OCI-M1 (cell line): ENCODE data around the gene WNT6.

ENCODE experiments used
- DNase-seq: peaks from one replicate; lab custom pipeline; 2025; lab: John Stamatoyannopoulos, UW

Gene WNT6

DNA sequence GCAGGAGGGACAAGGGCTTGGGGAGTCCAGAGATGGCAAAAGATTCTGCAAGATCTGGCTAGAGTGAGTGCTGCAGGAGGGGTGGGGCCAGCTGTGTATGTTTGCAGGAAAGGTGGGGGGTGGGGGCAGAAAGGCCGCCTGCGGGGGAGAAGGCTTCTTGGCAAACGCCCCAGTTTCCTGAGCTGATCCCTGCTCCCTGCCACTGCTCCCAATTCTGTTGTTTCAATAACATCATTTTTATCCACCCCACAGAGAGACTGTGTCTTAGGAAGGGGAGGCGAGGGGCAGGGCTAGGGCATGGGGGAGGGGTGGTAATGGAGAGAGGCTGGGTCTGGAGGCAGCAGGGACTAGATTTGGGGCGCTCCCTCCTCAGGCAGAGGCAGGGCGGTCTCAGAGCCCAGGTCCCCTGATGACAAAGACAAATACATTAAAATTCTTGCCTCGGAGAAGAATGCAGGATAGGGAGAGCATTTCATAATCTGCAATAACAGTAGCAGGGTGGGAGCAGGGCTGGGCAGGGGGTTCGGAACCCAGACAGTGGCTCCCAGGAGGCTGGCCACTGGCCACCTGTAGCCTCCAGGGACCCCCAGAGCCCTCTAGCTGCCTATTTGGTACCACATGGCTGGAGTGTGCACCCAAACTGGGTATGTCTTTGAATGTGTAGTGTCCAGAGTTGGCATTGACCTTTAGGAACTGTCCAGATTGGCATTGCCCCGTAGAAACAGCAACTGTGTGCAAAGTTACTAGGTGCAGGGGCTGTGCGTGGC, 2.1 kb upstream of the WNT6 start:
- no peak for DNase-seq

DNA sequence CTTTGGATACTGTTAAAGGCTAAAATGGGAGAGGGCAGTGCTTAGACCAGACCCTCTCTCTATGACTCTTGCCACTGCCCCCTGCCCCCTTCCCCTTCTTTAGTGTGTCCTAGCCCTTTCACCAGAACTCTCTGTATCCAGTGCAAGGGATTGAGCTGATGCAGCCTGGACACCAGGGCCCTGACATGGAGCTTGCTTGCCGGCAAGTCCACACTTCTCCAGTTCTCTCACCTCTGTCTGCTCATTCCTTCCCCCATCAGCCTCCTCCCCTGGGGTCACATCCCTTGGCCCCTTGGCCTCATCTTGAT, 1.5 kb upstream of the WNT6 start:
- DNase-seq: no peak

DNA sequence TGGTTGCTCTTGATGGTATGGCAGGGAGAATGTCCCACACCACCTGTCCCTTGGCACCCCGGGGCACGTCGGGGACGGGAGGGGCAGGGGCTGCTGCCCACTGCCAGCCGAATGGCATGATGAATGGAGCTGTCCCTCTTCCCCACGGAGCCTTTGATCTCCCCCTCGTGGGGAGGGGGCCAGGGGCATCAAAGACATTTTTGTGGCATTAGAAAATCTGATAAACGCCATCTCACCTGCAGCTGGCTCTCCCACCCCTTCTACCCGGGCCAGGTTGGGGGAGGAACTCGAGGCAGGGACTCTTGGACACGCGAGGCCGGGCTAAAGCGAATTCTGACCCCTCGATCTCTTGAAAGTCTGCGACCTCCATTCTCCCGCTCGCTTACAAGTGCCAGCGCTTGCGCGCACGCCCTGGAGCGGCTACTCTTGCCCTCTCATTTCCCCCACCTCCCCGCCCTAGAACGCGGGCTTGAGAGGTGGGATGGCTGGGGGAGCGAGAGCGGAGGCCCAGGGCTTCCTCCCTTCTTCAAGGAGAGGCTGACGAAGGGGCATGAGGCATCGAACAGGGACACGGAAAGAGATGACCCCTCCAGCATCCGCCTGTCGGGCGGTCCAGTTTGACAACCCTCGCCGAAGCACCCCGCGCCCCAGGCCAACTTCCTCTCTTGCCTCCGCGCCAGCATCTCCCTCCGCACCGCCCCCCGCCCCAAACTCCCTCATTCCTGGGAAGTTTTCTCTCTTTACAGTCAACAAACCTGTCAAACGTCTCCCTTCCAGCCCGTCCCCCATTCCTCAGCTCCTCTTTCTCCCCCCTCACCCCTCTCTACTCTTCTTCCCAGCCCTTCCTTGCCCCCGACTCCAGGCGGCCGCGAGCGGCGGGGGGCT, 692 bp upstream of the WNT6 start:
- no peak for DNase-seq

DNA sequence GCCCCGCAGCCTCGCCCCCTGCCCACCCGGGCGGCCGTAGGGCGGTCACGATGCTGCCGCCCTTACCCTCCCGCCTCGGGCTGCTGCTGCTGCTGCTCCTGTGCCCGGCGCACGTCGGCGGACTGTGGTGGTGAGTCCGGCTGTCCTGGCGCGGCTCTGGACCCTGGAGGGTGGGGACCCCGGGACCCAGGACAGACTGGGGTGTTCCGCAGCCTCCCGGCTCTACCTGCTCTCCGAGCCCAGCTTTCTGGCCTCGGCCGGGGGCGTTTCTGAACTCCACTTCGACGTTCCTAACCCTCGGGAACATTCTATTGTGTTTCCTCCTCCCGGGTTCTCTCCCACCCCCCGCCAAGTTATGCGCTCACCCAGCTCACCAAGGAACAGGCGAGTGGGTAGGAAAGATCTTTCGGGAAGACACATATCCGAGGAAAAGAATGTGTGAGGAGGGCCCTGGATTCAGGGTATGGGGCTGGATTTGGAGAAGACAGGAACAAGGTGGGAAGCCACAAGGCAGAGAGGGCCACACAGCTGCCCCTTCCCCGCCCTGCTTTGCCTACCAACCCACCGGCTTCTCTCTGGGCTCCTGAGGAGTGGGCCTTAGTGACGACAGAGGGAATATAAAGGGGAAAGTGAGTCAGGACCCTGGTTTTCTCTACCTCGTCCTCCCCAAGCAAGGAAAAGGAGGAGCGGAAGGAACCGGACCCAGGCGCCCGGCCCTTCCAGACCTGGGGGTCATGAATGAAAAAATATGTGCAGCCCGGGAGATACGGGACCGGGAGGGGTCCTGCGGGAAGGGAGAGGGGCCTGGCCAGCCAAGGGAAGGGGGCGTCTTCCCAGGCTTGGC, 605 bp downstream of the WNT6 start:
- no peak for DNase-seq

DNA sequence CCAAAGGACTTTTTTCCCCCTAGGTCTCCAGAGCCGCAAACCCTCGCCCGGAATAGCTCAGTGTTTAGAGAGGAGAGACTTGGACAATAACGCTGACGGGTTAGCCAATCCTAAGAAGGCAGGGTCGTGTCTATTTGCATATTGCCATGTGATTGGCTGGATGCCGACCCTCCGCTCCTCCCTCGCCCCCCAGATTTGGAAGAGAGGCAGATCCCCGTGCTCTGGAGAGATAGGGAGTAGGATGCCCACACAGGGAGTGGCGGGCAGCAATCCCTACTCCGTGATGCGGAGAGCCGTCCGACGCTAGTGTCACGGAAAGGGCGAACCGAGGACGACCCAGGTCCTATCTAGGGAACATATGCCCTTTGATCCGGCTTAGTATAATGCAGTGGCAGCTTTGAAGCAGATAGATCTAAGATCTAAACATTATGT, 1.4 kb downstream of the WNT6 start:
- peak; percentile 81 for DNase-seq

DNA sequence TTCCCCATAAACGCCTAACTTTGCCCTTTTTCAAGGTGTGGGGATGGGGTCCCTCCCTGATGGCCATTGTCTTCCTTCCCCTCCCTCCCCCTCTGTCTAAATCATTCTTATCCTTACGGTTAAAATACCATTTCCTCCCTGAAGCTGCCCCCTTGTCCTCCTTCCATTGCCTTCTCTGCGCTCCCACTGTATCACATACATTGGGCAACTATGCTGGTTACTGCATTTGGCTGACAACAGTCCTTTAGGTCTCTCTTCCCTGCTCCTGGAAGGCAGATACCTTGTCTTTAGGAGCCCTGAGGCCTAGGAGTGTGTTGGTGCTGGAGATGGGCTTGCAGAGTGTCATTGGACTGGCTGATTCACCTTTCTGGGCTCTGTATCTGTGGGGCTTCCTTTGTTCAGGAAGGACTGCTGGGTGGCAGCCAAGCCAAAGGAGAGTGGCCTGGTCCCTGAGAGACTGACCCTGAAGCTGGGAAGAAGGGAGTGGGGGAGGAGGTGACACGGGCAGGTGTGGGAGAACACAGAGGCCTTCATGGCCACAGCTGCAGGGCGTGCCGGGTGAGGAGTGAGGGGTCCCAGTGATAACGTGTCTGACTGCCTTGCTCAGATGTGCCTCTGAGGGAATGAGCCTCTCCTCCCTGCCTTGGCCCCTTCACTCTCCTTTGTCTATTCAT, 2.2 kb downstream of the WNT6 start:
- DNase-seq: no peak

DNA sequence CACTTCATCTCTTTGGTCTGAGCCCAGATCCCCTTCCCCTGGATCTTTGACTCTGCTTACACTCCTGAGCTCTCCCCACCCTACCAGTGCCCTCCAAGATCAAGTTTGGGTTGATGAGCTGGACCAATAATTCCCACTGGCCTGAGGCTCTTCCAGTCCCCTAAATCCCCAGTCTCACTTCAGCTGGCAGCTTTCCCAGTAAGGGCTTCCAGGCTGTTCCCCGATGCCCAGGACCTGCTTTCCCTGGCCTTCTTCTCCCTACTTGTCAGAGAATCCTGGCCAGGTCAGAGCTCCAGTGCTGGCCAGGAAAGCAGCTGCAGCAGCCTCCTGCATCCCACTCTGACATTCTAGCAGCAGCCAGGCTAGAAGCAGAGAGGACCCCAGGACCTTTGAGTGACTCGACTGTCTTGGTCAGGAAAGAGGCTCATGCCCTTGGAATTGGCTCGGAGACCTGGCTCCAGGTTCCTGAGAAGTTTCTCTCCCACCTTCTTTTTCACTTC, 3.5 kb downstream of the WNT6 start:
- DNase-seq: no peak

DNA sequence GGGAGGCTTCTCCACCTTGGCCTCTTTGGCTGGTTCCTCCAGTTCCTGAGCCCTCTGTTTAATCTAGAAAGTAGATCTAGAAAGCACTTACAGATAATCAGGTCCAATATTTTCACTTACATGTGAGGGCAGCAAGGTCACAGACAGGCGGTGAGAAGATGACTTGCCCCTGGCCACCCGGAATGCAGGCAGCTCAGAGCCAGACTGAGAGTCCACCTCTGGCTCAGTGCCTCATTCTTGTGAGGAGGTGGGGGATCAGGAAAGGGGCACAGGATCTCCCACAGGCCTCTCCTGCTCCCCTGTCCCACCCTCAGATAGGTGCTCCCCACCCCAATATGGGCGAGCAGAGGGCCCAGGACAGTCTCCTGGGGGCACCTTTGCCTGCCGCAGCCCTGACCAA, 5.8 kb downstream of the WNT6 start:
- no peak for DNase-seq

DNA sequence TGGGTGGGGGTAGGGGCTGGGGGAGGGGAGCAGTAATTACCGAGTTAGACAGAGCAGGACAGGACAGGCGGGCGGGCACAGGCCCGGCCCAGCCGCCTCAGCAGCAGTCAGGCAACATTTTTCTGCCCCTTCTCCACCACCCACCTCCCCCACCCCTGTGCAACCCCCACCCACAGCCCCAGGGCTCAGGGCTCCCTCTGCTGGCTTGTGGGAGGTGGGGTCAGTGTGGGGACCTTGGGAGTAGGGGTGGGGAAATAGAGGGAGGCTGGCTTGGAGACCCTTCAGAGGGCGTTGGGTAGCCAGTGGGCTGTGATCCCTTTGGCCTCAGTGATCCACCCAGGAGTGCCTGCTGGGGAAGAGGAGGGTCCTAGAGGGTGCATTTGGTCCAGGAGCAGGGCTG, 6.4 kb downstream of the WNT6 start:
- DNase-seq: no peak

DNA sequence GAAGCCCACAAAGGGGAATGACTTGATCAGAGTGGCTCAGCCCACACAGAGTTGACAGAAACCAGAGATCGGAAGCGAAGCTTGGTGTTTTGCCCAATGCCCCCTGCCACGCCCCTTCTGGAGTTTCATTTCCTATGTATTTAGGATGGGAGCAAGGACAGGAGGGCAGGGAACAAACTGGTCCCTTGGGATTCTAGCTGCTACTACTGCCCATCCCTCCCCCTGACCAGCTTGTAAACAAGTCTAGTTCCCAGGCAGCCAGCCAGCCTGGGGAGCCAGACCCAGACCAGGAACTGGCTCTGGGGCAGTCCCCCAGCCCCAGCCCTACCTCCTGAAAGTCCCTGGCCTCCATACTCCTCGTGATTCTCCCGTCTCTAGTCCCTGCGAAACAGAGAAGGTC, 8.3 kb downstream of the WNT6 start:
- DNase-seq: no peak

DNA sequence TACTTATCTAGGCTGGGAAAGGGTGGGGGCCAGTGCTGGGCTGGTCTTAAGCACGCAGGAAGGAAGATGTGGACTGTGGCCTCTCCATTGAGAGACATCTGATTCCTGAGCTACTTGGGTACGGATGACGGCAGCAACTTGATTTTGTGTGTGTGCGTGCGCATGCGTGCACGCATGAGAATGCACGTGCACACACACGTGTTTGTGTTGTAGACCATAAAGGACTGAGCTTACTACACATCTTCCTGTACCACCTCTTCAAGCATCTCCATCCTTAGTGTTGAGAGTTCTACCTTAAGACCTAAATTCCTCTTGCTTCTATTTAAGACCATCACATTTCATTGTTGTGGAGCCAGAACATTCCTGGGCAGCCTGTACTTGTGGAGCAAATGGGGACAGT, 9.5 kb downstream of the WNT6 start:
- no peak for DNase-seq

DNA sequence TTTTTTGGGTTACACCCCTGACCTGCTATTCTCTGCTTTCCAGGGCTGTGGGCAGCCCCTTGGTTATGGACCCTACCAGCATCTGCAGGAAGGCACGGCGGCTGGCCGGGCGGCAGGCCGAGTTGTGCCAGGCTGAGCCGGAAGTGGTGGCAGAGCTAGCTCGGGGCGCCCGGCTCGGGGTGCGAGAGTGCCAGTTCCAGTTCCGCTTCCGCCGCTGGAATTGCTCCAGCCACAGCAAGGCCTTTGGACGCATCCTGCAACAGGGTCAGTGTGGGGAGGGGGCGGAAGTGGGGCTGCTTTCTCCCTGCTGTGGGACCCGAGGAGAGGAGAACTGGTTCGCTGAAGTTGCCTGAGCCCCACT, 11.4 kb downstream of the WNT6 start:
- no peak for DNase-seq

DNA sequence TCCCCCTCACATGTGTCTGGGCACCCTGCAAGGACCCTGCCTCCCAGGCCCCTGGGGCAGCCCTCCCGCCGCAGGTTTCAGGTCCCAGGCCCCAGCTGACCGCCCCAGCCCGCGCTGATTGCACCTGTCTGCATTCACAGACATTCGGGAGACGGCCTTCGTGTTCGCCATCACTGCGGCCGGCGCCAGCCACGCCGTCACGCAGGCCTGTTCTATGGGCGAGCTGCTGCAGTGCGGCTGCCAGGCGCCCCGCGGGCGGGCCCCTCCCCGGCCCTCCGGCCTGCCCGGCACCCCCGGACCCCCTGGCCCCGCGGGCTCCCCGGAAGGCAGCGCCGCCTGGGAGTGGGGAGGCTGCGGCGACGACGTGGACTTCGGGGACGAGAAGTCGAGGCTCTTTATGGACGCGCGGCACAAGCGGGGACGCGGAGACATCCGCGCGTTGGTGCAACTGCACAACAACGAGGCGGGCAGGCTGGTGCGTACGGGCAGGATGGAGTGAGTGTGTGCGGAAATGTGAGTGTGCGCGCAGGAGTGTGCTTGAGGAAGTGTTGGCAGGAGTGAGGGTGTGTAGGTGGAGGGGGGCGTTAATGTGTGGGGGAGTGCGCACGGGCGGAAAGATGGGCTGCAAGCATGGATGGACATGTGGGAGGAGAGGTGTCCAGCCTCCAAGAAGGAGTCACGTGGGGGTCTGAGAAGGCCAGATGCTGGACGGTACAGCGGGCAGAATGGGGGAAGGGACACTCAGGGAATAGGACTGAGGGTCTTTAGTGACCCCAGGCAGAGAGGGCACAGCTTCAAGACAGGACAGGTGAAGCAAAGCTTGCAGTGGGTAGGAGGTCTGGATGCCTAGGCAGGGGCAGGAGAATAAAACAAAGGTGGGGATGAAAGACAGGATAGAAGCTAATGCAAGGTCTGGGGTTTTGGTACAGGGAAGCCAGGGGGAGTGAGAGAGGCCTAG, 12.0 kb downstream of the WNT6 start:
- no peak for DNase-seq

DNA sequence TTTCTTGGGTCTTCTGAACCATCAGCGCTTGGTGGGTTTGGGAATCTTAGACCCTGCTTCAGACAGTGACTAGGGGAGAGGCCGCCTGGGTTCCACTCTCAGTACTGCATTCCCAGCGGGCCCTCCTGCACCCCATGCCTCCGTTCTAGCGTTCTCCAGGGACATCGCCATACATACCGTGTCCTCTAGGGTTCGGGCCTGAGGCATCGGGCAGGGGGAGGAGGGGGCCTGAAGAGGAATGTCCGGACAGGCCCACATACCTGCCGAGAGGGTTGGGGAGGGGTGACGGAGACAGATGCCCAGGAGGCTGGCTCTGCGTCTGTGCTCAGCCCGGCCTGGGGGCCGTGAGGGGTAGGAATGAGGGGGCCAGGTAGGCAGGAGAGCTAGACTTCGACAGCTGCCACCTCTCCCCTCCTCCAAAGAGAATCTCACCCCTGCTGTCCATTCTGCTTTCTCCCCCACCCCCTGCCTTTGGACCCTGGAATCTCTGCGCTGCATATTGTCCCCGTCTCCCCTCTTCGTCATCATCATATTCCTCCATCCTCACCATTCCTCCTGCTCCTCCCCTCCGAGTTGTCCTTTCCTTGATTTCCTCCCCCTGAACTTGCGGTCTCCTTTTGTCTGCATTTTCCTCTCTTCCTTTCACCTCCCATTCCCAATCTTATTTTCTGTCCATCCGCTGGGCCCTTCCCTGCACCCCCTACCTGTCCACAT, 13.2 kb downstream of the WNT6 start:
- no peak for DNase-seq

DNA sequence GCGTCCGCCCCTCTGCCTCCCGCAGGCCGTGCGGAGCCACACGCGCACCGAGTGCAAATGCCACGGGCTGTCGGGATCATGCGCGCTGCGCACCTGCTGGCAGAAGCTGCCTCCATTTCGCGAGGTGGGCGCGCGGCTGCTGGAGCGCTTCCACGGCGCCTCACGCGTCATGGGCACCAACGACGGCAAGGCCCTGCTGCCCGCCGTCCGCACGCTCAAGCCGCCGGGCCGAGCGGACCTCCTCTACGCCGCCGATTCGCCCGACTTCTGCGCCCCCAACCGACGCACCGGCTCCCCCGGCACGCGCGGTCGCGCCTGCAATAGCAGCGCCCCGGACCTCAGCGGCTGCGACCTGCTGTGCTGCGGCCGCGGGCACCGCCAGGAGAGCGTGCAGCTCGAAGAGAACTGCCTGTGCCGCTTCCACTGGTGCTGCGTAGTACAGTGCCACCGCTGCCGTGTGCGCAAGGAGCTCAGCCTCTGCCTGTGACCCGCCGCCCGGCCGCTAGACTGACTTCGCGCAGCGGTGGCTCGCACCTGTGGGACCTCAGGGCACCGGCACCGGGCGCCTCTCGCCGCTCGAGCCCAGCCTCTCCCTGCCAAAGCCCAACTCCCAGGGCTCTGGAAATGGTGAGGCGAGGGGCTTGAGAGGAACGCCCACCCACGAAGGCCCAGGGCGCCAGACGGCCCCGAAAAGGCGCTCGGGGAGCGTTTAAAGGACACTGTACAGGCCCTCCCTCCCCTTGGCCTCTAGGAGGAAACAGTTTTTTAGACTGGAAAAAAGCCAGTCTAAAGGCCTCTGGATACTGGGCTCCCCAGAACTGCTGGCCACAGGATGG, 14.0 kb downstream of the WNT6 start:
- DNase-seq: no peak

DNA sequence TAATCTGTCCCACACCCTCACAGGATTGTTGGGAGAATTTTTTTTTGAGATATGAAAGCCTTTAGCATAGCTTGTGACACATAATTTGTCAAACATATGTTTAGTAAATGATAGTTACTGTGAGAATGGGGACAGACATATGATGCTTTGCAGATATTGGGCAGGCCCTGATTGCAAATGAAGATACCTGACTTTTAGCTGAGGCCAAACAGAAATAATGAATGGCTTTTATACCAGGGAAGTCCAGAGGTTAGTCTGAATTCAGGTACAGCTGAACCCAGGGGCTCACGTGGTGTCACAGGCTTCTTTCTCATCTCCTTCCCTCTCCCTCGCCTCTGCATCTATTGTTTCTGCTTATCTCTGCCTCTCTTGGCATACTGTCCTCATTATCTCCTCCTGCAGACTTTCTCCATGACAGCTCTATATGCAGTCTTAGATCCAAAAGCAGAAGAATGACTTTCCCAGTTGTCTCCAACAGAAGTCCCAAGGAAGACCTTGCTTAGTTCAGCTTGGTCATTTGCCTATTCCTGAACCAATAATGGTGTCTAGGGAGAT, 16.2 kb downstream of the WNT6 start:
- peak; percentile 61 for DNase-seq

DNA sequence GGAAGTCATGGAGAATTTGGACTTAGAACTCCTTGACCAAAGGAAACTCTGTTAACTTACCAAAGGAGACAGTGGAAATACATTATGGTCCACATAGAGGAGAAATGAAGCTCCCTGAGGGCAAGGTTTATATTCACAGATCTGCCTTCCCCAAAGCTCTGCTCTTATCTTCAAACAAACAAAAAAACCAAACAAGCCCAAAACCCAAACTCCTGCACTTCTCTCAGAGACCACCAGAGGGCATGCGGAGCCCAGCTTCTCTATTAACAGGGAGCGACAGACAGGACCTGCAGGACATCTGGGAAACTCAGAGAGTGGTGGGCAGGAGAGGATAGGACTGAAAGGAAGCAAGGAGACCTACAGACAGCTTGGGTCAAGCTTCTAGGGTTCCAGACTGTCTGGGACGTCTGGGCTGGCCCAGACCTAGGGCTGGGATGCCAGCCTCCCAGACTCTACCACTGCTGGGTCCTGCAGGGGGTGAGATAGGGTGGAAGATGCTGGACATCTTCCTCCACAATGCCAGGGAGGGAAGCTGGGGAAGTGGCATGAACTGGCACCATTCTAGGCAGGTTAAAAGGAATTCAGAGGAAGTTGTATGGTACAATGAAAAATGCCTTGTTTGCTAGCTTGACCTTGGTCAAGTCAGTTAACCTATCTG, 17.1 kb downstream of the WNT6 start:
- peak; percentile 88 for DNase-seq

DNA sequence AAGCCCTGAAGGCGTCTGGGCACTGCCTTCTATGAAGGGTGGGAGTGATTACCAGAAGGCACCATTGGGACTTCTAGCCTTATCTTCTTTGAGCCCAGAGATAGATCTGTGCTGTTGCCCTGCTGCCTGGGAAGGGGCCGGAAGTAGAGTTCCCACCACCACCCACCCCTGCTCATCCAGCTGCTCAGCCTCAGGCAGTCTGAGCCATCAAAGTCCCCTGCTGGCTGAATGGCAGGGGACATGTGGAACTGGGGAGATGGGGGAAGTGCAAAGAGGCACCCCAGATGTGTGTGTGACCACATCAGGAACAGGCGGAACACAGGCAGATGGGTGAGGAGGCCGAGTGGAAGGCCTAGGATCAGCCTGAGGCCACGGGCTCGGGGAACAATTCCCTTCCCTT, 17.7 kb downstream of the WNT6 start:
- no peak for DNase-seq
